GM12865 (cell line): ENCODE data around the gene GCSAML.

Source experiments
- DNase-seq: peaks from one replicate; pipeline ENCODE4 v3.0.0; 2010; ENCODE audit warnings: low read depth
- H3K4me3 ChIP-seq: 2 replicates; pipeline ENCODE4 v1.5.1; 2011; ENCODE audit warnings: mild to moderate bottlenecking, low read depth, low read length, control low read depth
- TF ChIP-seq, protein P1 (sequence below): IDR thresholded peaks from 2 replicates; pipeline ENCODE4 v1.5.1; 2011; ENCODE audit warnings: low read length, control low read depth, low read depth, inconsistent platforms; ENCODE audit not compliant: insufficient read depth; ENCODE audit errors: missing control alignments

Gene GCSAML

DNA sequence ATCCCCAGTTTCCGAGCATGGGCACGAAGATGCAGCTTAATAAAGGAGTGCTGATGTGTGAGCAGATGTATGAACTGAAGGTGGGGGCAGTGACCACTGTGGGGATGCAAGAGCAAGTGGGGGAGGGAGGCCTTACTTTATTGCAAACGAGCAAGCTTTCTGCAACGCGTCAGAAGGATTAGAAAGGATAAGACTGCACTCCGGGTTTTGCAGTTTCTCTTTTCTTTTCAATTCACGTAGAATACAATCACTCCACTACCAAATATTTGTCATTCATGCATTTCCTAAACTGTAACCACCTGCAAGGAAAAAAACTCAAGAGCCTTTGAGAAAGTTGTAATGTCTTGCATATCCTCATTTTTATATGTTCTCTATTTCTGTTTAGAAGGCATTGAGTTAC lies 8.4 kb upstream of the GCSAML start:
- DNase-seq: no peak
- TF ChIP-seq, protein P1, sequence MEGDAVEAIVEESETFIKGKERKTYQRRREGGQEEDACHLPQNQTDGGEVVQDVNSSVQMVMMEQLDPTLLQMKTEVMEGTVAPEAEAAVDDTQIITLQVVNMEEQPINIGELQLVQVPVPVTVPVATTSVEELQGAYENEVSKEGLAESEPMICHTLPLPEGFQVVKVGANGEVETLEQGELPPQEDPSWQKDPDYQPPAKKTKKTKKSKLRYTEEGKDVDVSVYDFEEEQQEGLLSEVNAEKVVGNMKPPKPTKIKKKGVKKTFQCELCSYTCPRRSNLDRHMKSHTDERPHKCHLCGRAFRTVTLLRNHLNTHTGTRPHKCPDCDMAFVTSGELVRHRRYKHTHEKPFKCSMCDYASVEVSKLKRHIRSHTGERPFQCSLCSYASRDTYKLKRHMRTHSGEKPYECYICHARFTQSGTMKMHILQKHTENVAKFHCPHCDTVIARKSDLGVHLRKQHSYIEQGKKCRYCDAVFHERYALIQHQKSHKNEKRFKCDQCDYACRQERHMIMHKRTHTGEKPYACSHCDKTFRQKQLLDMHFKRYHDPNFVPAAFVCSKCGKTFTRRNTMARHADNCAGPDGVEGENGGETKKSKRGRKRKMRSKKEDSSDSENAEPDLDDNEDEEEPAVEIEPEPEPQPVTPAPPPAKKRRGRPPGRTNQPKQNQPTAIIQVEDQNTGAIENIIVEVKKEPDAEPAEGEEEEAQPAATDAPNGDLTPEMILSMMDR: no peak
- no peak overlapping the region for H3K4me3 ChIP-seq

DNA sequence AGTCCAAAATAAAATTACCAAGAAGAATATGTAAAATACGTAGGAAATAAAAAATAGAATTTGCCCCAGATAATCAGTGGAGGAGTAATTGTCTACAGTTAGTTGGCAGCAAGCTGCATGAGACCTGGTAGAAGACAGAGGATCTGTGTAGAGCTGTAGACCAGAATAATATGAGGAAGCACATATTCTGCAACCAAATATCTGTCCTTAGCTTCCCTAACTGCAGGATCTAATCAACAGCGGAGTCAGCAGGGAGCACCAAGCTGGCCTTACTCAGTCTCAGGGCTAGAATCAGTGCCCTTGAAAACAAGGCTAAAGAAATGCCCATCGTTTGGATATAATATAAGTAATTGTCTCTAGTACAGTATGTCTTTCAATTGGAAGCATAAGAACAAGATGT lies 6.1 kb upstream of the GCSAML start:
- H3K4me3 ChIP-seq: no peak overlapping the region
- TF ChIP-seq, protein P1: no peak
- no peak for DNase-seq

DNA sequence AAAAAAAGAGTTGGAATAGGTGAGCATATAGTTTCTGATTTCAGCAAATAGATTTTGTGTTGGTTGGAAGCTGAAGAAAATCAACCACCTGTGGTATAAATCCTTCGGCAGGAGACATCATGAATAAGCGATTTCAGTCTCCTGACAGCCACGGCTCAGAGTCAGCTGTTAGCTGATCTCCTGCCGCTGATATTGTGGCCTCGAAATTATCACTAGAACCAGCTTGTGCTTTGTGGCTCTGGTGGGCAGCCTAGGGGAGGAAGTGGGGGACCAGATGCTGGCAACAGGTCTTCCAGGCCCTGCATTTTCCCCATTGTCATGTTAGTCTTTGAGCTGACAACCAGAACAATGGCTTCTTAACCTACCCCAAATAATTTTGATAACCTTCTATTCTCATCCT lies 842 bp upstream of the GCSAML start:
- DNase-seq: no peak
- H3K4me3 ChIP-seq: no peak overlapping the region
- TF ChIP-seq, protein P1: no peak

DNA sequence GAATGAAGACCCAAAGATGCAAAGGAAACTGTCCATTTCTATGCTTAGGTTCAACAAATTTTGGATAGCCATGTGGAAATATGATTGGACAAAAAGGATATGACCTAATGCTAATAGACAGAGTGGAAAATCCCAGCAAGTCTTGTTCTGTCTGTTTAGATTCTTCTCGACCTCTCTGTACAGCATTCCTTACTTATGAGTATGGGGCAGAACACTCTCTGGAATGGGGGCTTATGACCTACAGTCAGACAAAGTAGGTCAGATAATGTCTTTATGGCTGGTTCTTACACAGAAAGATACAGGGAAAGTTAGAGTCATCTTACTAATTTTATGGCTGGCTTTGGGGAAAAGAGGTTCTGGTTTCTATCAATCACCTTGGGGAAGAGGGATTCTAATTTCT lies 2.8 kb downstream of the GCSAML start:
- no peak overlapping the region for H3K4me3 ChIP-seq
- no peak for DNase-seq
- TF ChIP-seq, protein P1: no peak

DNA sequence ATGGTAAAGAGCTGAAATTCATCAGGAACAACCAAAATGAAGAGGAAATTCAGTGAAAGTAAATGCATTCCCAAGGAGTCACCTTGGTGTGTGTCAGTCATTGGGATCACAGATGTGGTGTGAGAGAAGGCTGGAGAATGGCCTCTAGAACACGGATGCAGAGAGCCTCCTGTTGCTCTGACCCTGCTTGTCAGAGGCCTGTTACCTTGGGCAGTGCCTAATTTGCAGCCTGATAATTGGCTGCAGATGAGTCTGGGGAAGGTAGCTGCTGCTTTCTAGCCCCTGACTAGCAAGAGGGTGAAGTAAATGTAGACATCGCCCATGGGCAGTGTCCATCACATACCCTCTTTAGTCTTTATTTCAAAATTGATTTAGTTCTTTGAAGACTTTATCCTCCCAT lies 3.3 kb downstream of the GCSAML start:
- no peak overlapping the region for H3K4me3 ChIP-seq

DNA sequence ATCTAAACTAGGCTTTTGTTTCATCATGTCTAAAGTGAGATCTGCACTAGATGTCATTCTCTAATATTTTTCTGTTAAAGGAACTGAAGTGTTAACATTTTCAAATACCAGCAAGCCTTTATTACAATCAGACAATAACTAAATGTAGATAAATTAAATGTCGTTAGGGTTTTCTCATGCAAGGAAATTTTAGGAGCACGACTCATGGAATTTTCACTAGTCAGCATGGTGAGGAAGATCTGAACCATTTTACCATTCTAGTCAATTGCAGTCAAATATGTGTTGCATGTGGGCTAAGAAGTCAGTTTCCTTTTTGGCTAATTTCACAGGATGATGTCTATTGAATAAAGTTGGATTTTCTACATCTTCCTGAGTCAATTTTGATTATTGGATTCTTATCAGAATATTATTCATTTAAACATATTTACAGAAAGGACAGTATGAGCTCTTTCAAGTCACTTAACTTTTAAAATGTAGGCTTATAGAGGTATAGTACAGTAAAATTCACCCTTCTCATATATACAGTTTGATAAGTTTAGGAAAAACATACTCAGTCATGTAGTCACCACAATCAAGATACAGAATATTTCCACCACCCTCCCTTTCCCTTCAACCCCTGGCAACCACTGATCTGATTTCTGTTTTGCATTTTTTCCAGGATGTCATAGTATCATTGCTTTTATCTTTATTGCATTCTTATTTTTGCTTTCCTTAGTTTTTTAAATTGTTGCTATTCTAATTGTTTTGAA lies 9.2 kb downstream of the GCSAML start:
- TF ChIP-seq, protein P1: no peak
- H3K4me3 ChIP-seq: no peak overlapping the region
- no peak for DNase-seq

More for the DNA sequence above, 3.3 kb downstream of the GCSAML start:
- TF ChIP-seq, protein P1: no peak
- no peak for DNase-seq

DNA sequence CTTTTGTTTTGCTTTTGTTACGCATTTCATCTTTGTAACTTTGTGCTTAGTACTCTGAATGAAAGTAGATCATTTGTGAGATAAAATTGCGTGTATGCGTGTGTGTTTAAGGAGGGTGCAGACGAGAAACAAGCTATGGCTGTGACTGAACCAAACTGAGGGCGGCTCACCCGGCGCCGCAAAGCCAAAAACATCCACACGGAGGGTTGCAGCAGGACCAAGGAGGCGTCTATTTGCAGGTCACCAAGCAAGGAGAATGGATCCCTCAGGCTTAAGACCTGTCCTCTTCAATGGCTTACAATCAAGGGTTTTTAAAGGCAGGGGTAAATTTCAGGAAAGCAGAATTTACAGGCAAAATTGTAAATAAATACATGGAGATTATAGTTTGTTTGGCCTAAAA lies 12.8 kb downstream of the GCSAML start:
- TF ChIP-seq, protein P1: no peak
- no peak for DNase-seq
- H3K4me3 ChIP-seq: no peak overlapping the region
